ENCODE results near the gene LTN1. TPM values are rescaled to one million over a fixed set of nuclear protein-coding genes. Genes with fewer than 3 reads are reported as not detected.
"Not testable (repeated sequence)": the region's sequence is repeated elsewhere in the genome, so short reads cannot be mapped to it uniquely, and the experiment has no call there.

LTN1 gene
- polyA plus RNA-seq, 12 donors: 15.6 to 34.5 (median 24.7) TPM; not detected in 1

- DNase-seq: no peak
These were observed 684 bp downstream of the LTN1 start for GRCh38 chr21:28991861-28992525.

- DNase-seq: not testable (repeated sequence)
These were observed 4.5 kb downstream of the LTN1 start for GRCh38 chr21:28988146-28988545.

- no peak for DNase-seq
These were observed 6.0 kb downstream of the LTN1 start for GRCh38 chr21:28986677-28987076.

GRCh38 chr21:28982637-28983036 is 10.0 kb downstream of the LTN1 start:
- no peak for DNase-seq

- DNase-seq: no peak
These were observed 13.6 kb downstream of the LTN1 start for GRCh38 chr21:28979092-28979491.

- DNase-seq: peak; percentile 52
These were observed 17.3 kb downstream of the LTN1 start for GRCh38 chr21:28975397-28975796.

- no peak for DNase-seq
These were observed 18.0 kb downstream of the LTN1 start for GRCh38 chr21:28974531-28975227.

- no peak for DNase-seq
These were observed 20.3 kb downstream of the LTN1 start for GRCh38 chr21:28972398-28972797.

GRCh38 chr21:28971171-28971570 is 21.5 kb downstream of the LTN1 start:
- no peak for DNase-seq

- no peak for DNase-seq
These were observed 28.8 kb downstream of the LTN1 start for GRCh38 chr21:28963831-28964230.

GRCh38 chr21:28962465-28962864 is 30.2 kb downstream of the LTN1 start:
- no peak for DNase-seq

GRCh38 chr21:28961927-28962326 is 30.8 kb downstream of the LTN1 start:
- DNase-seq: no peak

- no peak for DNase-seq
These were observed 32.4 kb downstream of the LTN1 start for GRCh38 chr21:28960245-28960644.

GRCh38 chr21:28959367-28960099 is 33.1 kb downstream of the LTN1 start:
- DNase-seq: no peak

- no peak for DNase-seq
These were observed 39.4 kb downstream of the LTN1 start for GRCh38 chr21:28953247-28953646.

GRCh38 chr21:28952686-28953085 is 40.0 kb downstream of the LTN1 start:
- DNase-seq: no peak

- DNase-seq: no peak
These were observed 43.4 kb downstream of the LTN1 start for GRCh38 chr21:28949318-28949717.

- DNase-seq: no peak
These were observed 48.4 kb downstream of the LTN1 start for GRCh38 chr21:28944296-28944695.

- no peak for DNase-seq
These were observed 49.0 kb downstream of the LTN1 start for GRCh38 chr21:28943631-28944030.

- DNase-seq: no peak
These were observed 54.0 kb downstream of the LTN1 start for GRCh38 chr21:28938726-28939125.

- no peak for DNase-seq
These were observed 54.9 kb downstream of the LTN1 start for GRCh38 chr21:28937737-28938136.

GRCh38 chr21:28936721-28937120 is 56.0 kb downstream of the LTN1 start:
- DNase-seq: no peak

GRCh38 chr21:28936036-28936435 is 56.6 kb downstream of the LTN1 start:
- no peak for DNase-seq

All from muscle of arm (tissue), 12 donors.